GM19324 (cell line): ENCODE measurements around the gene GRID2.

ENCODE experiments used
- ATAC-seq: cut with Tn5 transposase; IDR thresholded peaks from one replicate; pipeline ENCODE4 v1.9.1; 2021; ENCODE audit warnings: mild to moderate bottlenecking, moderate library complexity; ENCODE audit not compliant: unreplicated experiment, low FRiP score

Gene GRID2

GRCh38 chr4:92658318-92658717 is 354.6 kb downstream of the GRID2 start:
- no peak for ATAC-seq

- ATAC-seq, result no peak
Observed at GRCh38 chr4:92677805-92678204, 374.0 kb downstream of the GRID2 start.

GRCh38 chr4:92678292-92678691 is 374.5 kb downstream of the GRID2 start:
- no peak for ATAC-seq

GRCh38 chr4:92679149-92679548 is 375.4 kb downstream of the GRID2 start:
- ATAC-seq, result no peak

GRCh38 chr4:92714640-92715039 is 410.9 kb downstream of the GRID2 start:
- no peak for ATAC-seq

- ATAC-seq, result no peak
Observed at GRCh38 chr4:92733231-92733630, 429.5 kb downstream of the GRID2 start.

GRCh38 chr4:92735025-92735665 is 431.4 kb downstream of the GRID2 start:
- ATAC-seq, result no peak

GRCh38 chr4:92760433-92760832 is 456.7 kb downstream of the GRID2 start:
- ATAC-seq, result no peak

GRCh38 chr4:92776080-92776479 is 472.3 kb downstream of the GRID2 start:
- no peak for ATAC-seq

- ATAC-seq, result no peak
Observed at GRCh38 chr4:92789741-92790140, 486.0 kb downstream of the GRID2 start.

- ATAC-seq, result no peak
Observed at GRCh38 chr4:92791871-92792440, 488.2 kb downstream of the GRID2 start.

- no peak for ATAC-seq
Observed at GRCh38 chr4:92809381-92809780, 505.6 kb downstream of the GRID2 start.

- no peak for ATAC-seq
Observed at GRCh38 chr4:92812652-92813051, 508.9 kb downstream of the GRID2 start.

- ATAC-seq, result no peak
Observed at GRCh38 chr4:92814677-92815076, 510.9 kb downstream of the GRID2 start.

- no peak for ATAC-seq
Observed at GRCh38 chr4:92825256-92825655, 521.5 kb downstream of the GRID2 start.

- no peak for ATAC-seq
Observed at GRCh38 chr4:92825791-92826190, 522.0 kb downstream of the GRID2 start.

- no peak for ATAC-seq
Observed at GRCh38 chr4:92830771-92831170, 527.0 kb downstream of the GRID2 start.

- no peak for ATAC-seq
Observed at GRCh38 chr4:92840880-92841279, 537.1 kb downstream of the GRID2 start.

GRCh38 chr4:92843784-92844183 is 540.0 kb downstream of the GRID2 start:
- no peak for ATAC-seq

GRCh38 chr4:92847026-92847425 is 543.3 kb downstream of the GRID2 start:
- no peak for ATAC-seq

- ATAC-seq, result no peak
Observed at GRCh38 chr4:92862509-92862908, 558.7 kb downstream of the GRID2 start.

- ATAC-seq, result no peak
Observed at GRCh38 chr4:92864096-92864495, 560.3 kb downstream of the GRID2 start.

GRCh38 chr4:92872604-92873003 is 568.8 kb downstream of the GRID2 start:
- ATAC-seq, result no peak
